Lung (tissue), 12 donors: ENCODE measurements around the gene VMAC. TPM values are rescaled to one million over a fixed set of nuclear protein-coding genes. Genes with fewer than 3 reads are reported as not detected.
"Not testable (repeated sequence)": the region's sequence is repeated elsewhere in the genome, so short reads cannot be mapped to it uniquely, and the experiment has no call there.

Source experiments
- ATAC-seq: fragments of 200-7000 bp; cut with Tn5 transposase; one replicate; pipeline ENCODE4 v1.9.1; 2020; ENCODE audit warnings: moderate number of reproducible peaks; ENCODE audit not compliant: insufficient read depth, low FRiP score
- DNase-seq, 3 donors: peaks; one replicate each; pipeline ENCODE4 v3.0.0-alpha.2; 2013 to 2017
- H3K27ac ChIP-seq, 2 donors: one replicate each; pipeline ENCODE4 v1.5.1; 2013; ENCODE audit warnings: mild to moderate bottlenecking in 2 of 2, moderate library complexity in 2 of 2, control low read depth in 1 of 2, inconsistent platforms in 1 of 2, low read depth in 1 of 2, low read length in 1 of 2
- H3K27me3 ChIP-seq, 3 donors: one replicate each; pipeline ENCODE4 v1.5.1; 2013; ENCODE audit warnings: low read length in 2 of 3; ENCODE audit not compliant: control insufficient read depth in 3 of 3, insufficient read depth in 3 of 3
- H3K36me3 ChIP-seq, 4 donors: one replicate each; pipeline ENCODE4 v1.5.1; 2013; ENCODE audit warnings: low read length in 4 of 4, mild to moderate bottlenecking in 1 of 4, moderate library complexity in 1 of 4; ENCODE audit not compliant: control insufficient read depth in 4 of 4, insufficient read depth in 4 of 4
- H3K4me1 ChIP-seq, 5 donors: one replicate each; pipeline ENCODE4 v1.5.1; 2013; ENCODE audit warnings: low read length in 5 of 5, mild to moderate bottlenecking in 2 of 5, moderate library complexity in 1 of 5; ENCODE audit not compliant: control insufficient read depth in 5 of 5, insufficient read depth in 5 of 5
- H3K4me3 ChIP-seq: one replicate; pipeline ENCODE4 v1.5.1; 2013; ENCODE audit warnings: mild to moderate bottlenecking, control low read depth, moderate library complexity
- H3K9ac ChIP-seq, 2 donors: one replicate each; pipeline ENCODE4 v1.5.1; 2013; ENCODE audit warnings: low read length in 2 of 2, control low read depth in 1 of 2; ENCODE audit not compliant: insufficient read depth in 1 of 2
- H3K9me3 ChIP-seq, 4 donors: one replicate each; pipeline ENCODE4 v1.5.1; 2013; ENCODE audit warnings: low read length in 3 of 4, mild to moderate bottlenecking in 1 of 4, moderate library complexity in 1 of 4; ENCODE audit not compliant: control insufficient read depth in 4 of 4, insufficient read depth in 3 of 4
- WGBS, 2 donors: extraction: QIAGEN DNeasy Blood & Tissue Kit; methylation state at CpG; one replicate each; pipeline ENCODE4 v1.1.7; 2013; 5-methylcytosine and 5-hydroxymethylcytosine counted together
- polyA plus RNA-seq, 2 donors: library from polyadenylated mRNA; stranded (reverse); fragments of 200-250 nt; gene quantifications; one replicate each; pipeline ENCODE4 v1.2.1, GENCODE V29; 2013
- total RNA-seq, 2 donors: library from RNA; depleted of rRNA in 1 of 2; stranded (reverse); fragments of >200 nt in 1 of 2; gene quantifications; one replicate each; pipeline ENCODE4 v1.2.1, GENCODE V29; 2014 to 2021
- TF ChIP-seq, protein P1 (sequence below): IDR thresholded peaks from 2 replicates; pipeline ENCODE4 v1.5.1; 2012; ENCODE audit warnings: mild to moderate bottlenecking; ENCODE audit errors: control extremely low read depth, extremely low read depth
- donor health status: control.
- donor health status: control.
- donor health status: Bipolar disorder and iron deficiency.
- donor health status: healthy.
- donor health status: DM: yes; HTN: yes; CAD: no.

The VMAC gene
- total and polyA plus RNA-seq, 4 donors: 3.3 to 7.2 (median 5.7) TPM

- Histone ChIP-seq H3K9me3 (no peaks in the 10 kb centered on the region), H3K9ac (no peak overlapping the region), H3K4me1 (no peaks in the 10 kb centered on the region), H3K27ac (no peak overlapping the region), H3K36me3 (no peaks in the 10 kb centered on the region), H3K4me3 (no peak overlapping the region), H3K27me3 (no peaks in the 10 kb centered on the region)
- TF ChIP-seq, protein P1, sequence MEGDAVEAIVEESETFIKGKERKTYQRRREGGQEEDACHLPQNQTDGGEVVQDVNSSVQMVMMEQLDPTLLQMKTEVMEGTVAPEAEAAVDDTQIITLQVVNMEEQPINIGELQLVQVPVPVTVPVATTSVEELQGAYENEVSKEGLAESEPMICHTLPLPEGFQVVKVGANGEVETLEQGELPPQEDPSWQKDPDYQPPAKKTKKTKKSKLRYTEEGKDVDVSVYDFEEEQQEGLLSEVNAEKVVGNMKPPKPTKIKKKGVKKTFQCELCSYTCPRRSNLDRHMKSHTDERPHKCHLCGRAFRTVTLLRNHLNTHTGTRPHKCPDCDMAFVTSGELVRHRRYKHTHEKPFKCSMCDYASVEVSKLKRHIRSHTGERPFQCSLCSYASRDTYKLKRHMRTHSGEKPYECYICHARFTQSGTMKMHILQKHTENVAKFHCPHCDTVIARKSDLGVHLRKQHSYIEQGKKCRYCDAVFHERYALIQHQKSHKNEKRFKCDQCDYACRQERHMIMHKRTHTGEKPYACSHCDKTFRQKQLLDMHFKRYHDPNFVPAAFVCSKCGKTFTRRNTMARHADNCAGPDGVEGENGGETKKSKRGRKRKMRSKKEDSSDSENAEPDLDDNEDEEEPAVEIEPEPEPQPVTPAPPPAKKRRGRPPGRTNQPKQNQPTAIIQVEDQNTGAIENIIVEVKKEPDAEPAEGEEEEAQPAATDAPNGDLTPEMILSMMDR: no peak
- WGBS, 2 donors: 90 to 92% methylated on average over 12 of the region's 12 CpGs
- DNase-seq (no peak), ATAC-seq (no peak)
Measured at GRCh38 chr19:5873617-5874199, 31.0 kb upstream of the VMAC start.

DNA sequence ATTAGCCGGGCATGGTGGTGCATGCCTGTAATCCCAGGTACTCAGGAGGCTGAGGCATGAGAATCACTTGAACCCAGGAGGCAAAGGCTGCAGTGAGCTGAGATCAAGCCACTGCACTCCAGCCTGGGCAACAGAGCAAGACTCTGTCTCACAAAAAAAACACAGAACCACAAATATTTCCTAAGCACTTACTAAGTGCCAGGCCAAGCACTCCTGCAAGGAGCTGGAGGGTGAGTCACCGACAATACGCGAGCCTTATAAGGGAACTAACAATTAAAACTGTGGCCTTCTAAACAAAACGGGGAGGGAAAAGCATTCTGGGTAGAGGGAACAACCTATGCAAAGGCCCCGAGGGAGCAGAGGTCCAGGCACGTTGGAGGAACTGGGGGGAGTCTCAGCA, 30.2 kb upstream of the VMAC start:
- 81 to 85% methylated on average over 7 of the region's 7 CpGs for WGBS, 2 donors
- not testable (repeated sequence) for H3K9ac ChIP-seq, H3K27ac ChIP-seq, H3K4me3 ChIP-seq, H3K36me3 ChIP-seq, H3K9me3 ChIP-seq, DNase-seq, H3K27me3 ChIP-seq, H3K4me1 ChIP-seq, ATAC-seq

GRCh38 chr19:5877427-5877826, 27.2 kb upstream of the VMAC start:
- H3K27me3 ChIP-seq: peaks cover 0 to 5% (median 0%) of the 10 kb centered on the region in 3 donors
- no peaks in the 10 kb centered on the region for H3K9me3 ChIP-seq
- no peak overlapping the region for H3K27ac ChIP-seq
- ATAC-seq (no peak), DNase-seq (no peak)
- 83 to 87% methylated on average over 8 of the region's 8 CpGs for WGBS, 2 donors
- H3K4me1 ChIP-seq: peaks cover 0 to 6% (median 3%) of the 10 kb centered on the region in 5 donors
- TF ChIP-seq, protein P1: no peak
- no peaks in the 10 kb centered on the region for H3K36me3 ChIP-seq
- H3K9ac ChIP-seq: no peak overlapping the region
- H3K4me3 ChIP-seq: no peak overlapping the region

DNA sequence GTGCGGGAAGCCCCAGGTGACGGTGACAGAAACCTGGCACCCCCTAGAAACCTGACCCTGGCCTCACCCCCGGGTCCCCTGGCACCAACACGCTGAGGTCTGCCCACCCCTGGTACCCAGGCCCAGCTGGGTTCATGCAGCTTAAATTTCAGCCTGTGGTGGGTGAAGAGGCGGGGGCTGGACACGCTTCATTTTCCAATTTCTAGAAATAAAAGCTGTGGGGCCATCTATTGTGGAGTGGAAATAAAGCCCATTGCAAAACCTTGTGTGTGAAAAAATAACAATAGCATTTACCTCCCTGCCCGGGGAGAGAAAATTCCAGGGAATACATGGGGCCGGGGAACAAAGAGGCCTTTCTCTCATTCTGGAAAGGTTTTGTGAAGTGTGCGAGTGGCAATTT, 26.8 kb upstream of the VMAC start:
- no peak overlapping the region for H3K9ac ChIP-seq
- 86 to 88% methylated on average over 9 of the region's 9 CpGs for WGBS, 2 donors
- ATAC-seq: no peak
- H3K27ac ChIP-seq: no peak overlapping the region
- TF ChIP-seq, protein P1: no peak
- no peak overlapping the region for H3K4me3 ChIP-seq
- peaks cover 0 to 5% (median 0%) of the 10 kb centered on the region in 3 donors for H3K27me3 ChIP-seq
- no peaks in the 10 kb centered on the region for H3K9me3 ChIP-seq
- H3K4me1 ChIP-seq: peaks cover 0 to 6% (median 3%) of the 10 kb centered on the region in 5 donors
- DNase-seq: no peak
- no peaks in the 10 kb centered on the region for H3K36me3 ChIP-seq
